ENCODE measurements around the gene SLC10A2. TPM values are rescaled to one million over a fixed set of nuclear protein-coding genes. Genes with fewer than 3 reads are reported as not detected.

SLC10A2 gene
- total RNA-seq, 4 donors from 2014 or later, result not detected

- Histone ChIP-seq H3K4me3 (no peak overlapping the region), H3K27me3 (no peaks in the 10 kb centered on the region)
- 41 to 43% methylated on average over 3 of the region's 3 CpGs for WGBS, 2 donors
Measured at GRCh38 chr13:103022336-103022735, 43.9 kb downstream of the SLC10A2 start.

GRCh38 chr13:103018556-103018955 is 47.7 kb downstream of the SLC10A2 start:
- 43% methylated on average over 2 of the region's 2 CpGs for WGBS, 2 donors
- DNase-seq (ENCODE audit: low spot score in 2 of 2), result no peak
- TF ChIP-seq POLR2A (IDR thresholded peaks at IDR 0.05), result no peak
- no peak for TF ChIP-seq CTCF (IDR thresholded peaks at IDR 0.05)
- no peak for TF ChIP-seq EP300 (IDR thresholded peaks at IDR 0.05)
- Histone ChIP-seq H3K4me3 (no peak overlapping the region), H3K9me3 (no peaks in the 10 kb centered on the region), H3K27me3 (no peaks in the 10 kb centered on the region), H3K27ac (no peak overlapping the region), H3K4me1 (no peaks in the 10 kb centered on the region), H3K36me3 (no peaks in the 10 kb centered on the region)

More at GRCh38 chr13:103022336-103022735, 43.9 kb downstream of the SLC10A2 start:
- H3K36me3 ChIP-seq, result no peaks in the 10 kb centered on the region
- H3K27ac ChIP-seq, result no peak overlapping the region
- H3K4me1 ChIP-seq, result no peaks in the 10 kb centered on the region
- TF ChIP-seq CTCF (IDR thresholded peaks at IDR 0.05) (no peak), EP300 (IDR thresholded peaks at IDR 0.05) (no peak), POLR2A (IDR thresholded peaks at IDR 0.05) (no peak)
- DNase-seq (ENCODE audit: low spot score in 2 of 2), result no peak
- H3K9me3 ChIP-seq, result peaks cover 0 to 25% (median under 1%) of the 10 kb centered on the region in 4 donors

GRCh38 chr13:103012646-103013045 is 53.6 kb downstream of the SLC10A2 start:
- Histone ChIP-seq H3K27ac (no peak overlapping the region), H3K9me3 (no peaks in the 10 kb centered on the region), H3K36me3 (no peaks in the 10 kb centered on the region), H3K27me3 (no peaks in the 10 kb centered on the region), H3K4me1 (no peaks in the 10 kb centered on the region), H3K4me3 (no peak overlapping the region)
- no peak for DNase-seq (ENCODE audit: low spot score in 2 of 2)
- WGBS, 2 donors, result 80 to 82% methylated on average over 3 of the region's 3 CpGs
- TF ChIP-seq CTCF (IDR thresholded peaks at IDR 0.05), result no peak
- no peak for TF ChIP-seq POLR2A (IDR thresholded peaks at IDR 0.05)
- TF ChIP-seq EP300 (IDR thresholded peaks at IDR 0.05), result no peak

- Histone ChIP-seq H3K9me3 (no peaks in the 10 kb centered on the region), H3K27ac (no peak overlapping the region), H3K4me3 (no peak overlapping the region), H3K27me3 (no peaks in the 10 kb centered on the region), H3K36me3 (no peaks in the 10 kb centered on the region), H3K4me1 (no peaks in the 10 kb centered on the region)
- DNase-seq (ENCODE audit: low spot score in 2 of 2), result no peak
- TF ChIP-seq POLR2A (IDR thresholded peaks at IDR 0.05), result no peak
- no peak for TF ChIP-seq CTCF (IDR thresholded peaks at IDR 0.05)
- TF ChIP-seq EP300 (IDR thresholded peaks at IDR 0.05), result no peak
- WGBS, 2 donors, result 0 to 49% methylated on average over 1 of the region's 1 CpG
Measured at GRCh38 chr13:103009051-103009840, 57.0 kb downstream of the SLC10A2 start.

- Histone ChIP-seq H3K4me1 (no peaks in the 10 kb centered on the region), H3K27ac (no peak overlapping the region), H3K36me3 (no peaks in the 10 kb centered on the region), H3K27me3 (no peaks in the 10 kb centered on the region), H3K9me3 (no peaks in the 10 kb centered on the region), H3K4me3 (no peak overlapping the region)
- no peak for TF ChIP-seq EP300 (IDR thresholded peaks at IDR 0.05)
- no peak for TF ChIP-seq CTCF (IDR thresholded peaks at IDR 0.05)
- no peak for TF ChIP-seq POLR2A (IDR thresholded peaks at IDR 0.05)
- WGBS, 2 donors, result 84 to 86% methylated on average over 4 of the region's 4 CpGs
- no peak for DNase-seq (ENCODE audit: low spot score in 2 of 2)
Measured at GRCh38 chr13:103007427-103007762, 58.8 kb downstream of the SLC10A2 start.

All from tibial nerve (tissue), 4 donors.